ENCODE measurements around the gene FBRS. TPM values are rescaled to one million over a fixed set of nuclear protein-coding genes. Genes with fewer than 3 reads are reported as not detected.
A peak's percentile ranks its signal among the peaks of the same experiment; 100 is the strongest.

The FBRS gene
- total and polyA plus RNA-seq, 3 donors from 2014 or later = 140 to 302 (median 165) TPM

GRCh38 chr16:30659507-30660423 lies 1.5 kb downstream of the FBRS start:
- Histone ChIP-seq H3K36me3 (ENCODE audit: low read depth, missing control alignments) (no peaks in the 10 kb centered on the region), H3K27ac (peak overlapping the region; percentile 95 to 99), H3K4me3 (peak overlapping the region; percentile 76 to 95), H3K9me3 (no peaks in the 10 kb centered on the region), H3K4me1 (peaks cover 38% of the 10 kb centered on the region), H3K27me3 (no peaks in the 10 kb centered on the region)
- WGBS, 2 donors = 1% methylated on average over 16 to 73 of the region's 84 CpGs
- DNase-seq = no peak
- intact Hi-C loops (cut with DNase I; ENCODE audit: low total_unique reads) = no loop called here
- TF ChIP-seq CTCF (IDR thresholded peaks at IDR 0.05) = peak in 1 of 3 experiments; percentile 5
- no peak for TF ChIP-seq POLR2A (IDR thresholded peaks at IDR 0.05)

GRCh38 chr16:30660424-30661261 lies 2.4 kb downstream of the FBRS start:
- H3K4me3 ChIP-seq = peak overlapping the region; percentile 76 to 95
- intact Hi-C loops (cut with DNase I; ENCODE audit: low total_unique reads) = no loop called here
- TF ChIP-seq CTCF (IDR thresholded peaks at IDR 0.05) (no peak), POLR2A (IDR thresholded peaks at IDR 0.05) (no peak)
- peak overlapping the region; percentile 83 to 99 for H3K27ac ChIP-seq
- peaks cover 38% of the 10 kb centered on the region for H3K4me1 ChIP-seq
- H3K9me3 ChIP-seq = no peaks in the 10 kb centered on the region
- DNase-seq = no peak
- no peaks in the 10 kb centered on the region for H3K27me3 ChIP-seq
- 14 to 33% methylated on average over 19 to 21 of the region's 21 CpGs for WGBS, 2 donors
- no peaks in the 10 kb centered on the region for H3K36me3 ChIP-seq (ENCODE audit: low read depth, missing control alignments)

GRCh38 chr16:30662449-30662848 lies 4.2 kb downstream of the FBRS start:
- Histone ChIP-seq H3K9me3 (no peaks in the 10 kb centered on the region), H3K27me3 (no peaks in the 10 kb centered on the region), H3K4me3 (no peak overlapping the region), H3K27ac (no peak overlapping the region), H3K4me1 (peaks cover 29% of the 10 kb centered on the region), H3K36me3 (ENCODE audit: low read depth, missing control alignments) (no peaks in the 10 kb centered on the region)
- TF ChIP-seq CTCF (IDR thresholded peaks at IDR 0.05) (no peak), POLR2A (IDR thresholded peaks at IDR 0.05) (no peak)
- intact Hi-C loops (cut with DNase I; ENCODE audit: low total_unique reads) = no loop called here
- WGBS, 2 donors = 84 to 90% methylated on average over 5 to 17 of the region's 17 CpGs
- DNase-seq = no peak

GRCh38 chr16:30663038-30663437 lies 4.8 kb downstream of the FBRS start:
- intact Hi-C loops (cut with DNase I; ENCODE audit: low total_unique reads) = no loop called here
- no peak for DNase-seq
- TF ChIP-seq POLR2A (IDR thresholded peaks at IDR 0.05) (no peak), CTCF (IDR thresholded peaks at IDR 0.05) (no peak)
- H3K36me3 ChIP-seq (ENCODE audit: low read depth, missing control alignments) = no peaks in the 10 kb centered on the region
- no peaks in the 10 kb centered on the region for H3K27me3 ChIP-seq
- H3K9me3 ChIP-seq = no peaks in the 10 kb centered on the region
- peaks cover 28% of the 10 kb centered on the region for H3K4me1 ChIP-seq
- no peak overlapping the region for H3K27ac ChIP-seq
- WGBS, 2 donors = 82 to 87% methylated on average over 8 of the region's 8 CpGs
- H3K4me3 ChIP-seq = no peak overlapping the region

Data from testis (tissue), 3 donors.